Measurements from ENCODE around the gene CASZ1.

Gene CASZ1

DNA sequence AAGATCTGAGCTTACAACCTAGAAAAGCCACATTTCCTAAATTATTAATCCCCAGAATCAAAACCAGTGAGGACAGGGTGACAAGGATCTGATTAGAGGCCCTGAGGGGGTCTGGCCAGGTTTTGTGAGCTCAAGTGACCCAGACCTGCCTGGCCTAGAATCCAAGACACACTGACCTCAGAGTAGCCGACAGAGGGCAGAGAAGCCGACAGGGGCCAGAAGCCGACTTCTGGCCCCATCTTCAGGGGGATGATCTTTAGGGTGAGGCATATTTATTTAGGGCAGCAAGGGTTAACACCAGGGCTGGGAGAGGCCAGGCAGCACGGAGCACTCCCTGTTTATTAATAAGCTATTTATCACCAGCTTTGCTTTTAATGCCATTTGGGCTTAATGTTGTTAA lies 45.3 kb downstream of the CASZ1 start:
- no peak for DNase-seq

- no peak for DNase-seq
Measured at GRCh38 chr1:10745886-10746455, 50.5 kb downstream of the CASZ1 start.

- DNase-seq = no peak
Measured at GRCh38 chr1:10745383-10745782, 51.1 kb downstream of the CASZ1 start.

DNA sequence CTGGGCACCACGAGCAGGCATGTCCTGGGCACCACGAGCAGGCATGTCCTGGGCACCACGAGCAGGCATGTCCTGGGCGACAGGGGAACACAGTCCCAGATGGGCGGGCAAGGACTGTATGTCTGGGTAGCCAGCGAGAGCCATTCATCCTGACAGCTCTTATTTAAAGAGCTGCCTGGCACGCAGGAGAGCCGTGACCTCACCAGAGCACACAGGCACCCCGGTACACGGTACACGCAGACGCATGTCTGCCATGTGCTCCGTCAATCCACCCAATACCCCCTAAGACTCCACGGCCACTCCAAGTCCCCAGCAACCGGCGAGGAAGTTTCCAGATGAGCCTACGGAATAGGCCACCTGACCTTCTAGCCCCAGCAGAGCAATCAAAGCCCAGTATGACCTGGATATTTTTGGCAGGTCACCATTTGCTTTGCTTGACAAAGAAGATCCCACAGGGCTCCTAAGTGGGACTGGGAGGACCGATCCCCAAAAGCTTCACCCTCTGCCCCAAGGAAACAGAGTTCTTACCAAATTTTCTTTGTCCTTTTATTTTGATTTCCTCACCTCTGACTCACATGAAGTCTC lies 51.7 kb downstream of the CASZ1 start:
- DNase-seq = no peak

DNA sequence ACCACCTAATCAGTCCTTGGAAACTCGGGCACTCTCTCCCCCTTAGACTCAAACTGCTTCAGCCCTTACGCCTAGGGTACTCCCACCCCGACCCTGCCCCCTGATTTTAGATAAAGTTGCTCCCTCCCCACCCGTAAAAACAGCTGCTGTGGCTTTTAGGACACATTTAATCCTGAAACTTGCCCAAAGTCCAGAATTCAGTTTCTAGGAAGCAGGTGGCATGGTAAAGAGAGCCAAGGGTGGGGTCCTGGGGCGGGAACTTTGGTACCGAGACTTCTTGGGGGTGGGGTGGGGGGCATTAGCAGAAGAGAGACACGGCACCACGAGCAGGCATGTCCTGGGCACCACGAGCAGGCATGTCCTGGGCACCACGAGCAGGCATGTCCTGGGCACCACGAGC lies 52.4 kb downstream of the CASZ1 start:
- DNase-seq = no peak

DNA sequence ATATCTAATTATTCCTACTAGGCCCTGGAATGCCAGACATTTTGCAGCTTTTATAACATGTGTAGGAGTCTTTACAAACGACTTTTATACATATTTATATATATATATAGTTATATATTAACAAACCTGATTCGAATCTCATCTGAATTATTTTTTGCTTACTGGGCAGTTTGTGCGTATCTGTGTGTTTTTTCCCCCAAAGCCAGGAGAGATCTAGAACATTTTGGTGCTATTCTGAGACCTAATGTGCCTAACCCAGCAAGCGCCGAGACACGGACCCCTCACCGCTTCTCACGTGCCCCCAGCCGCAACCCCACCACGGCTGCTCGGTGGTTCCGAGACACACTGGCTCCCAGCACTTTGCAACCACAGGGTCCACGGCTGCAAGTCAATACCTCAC lies 54.8 kb downstream of the CASZ1 start:
- DNase-seq = no peak

- DNase-seq = no peak
Measured at GRCh38 chr1:10740123-10740522, 56.3 kb downstream of the CASZ1 start.

DNA sequence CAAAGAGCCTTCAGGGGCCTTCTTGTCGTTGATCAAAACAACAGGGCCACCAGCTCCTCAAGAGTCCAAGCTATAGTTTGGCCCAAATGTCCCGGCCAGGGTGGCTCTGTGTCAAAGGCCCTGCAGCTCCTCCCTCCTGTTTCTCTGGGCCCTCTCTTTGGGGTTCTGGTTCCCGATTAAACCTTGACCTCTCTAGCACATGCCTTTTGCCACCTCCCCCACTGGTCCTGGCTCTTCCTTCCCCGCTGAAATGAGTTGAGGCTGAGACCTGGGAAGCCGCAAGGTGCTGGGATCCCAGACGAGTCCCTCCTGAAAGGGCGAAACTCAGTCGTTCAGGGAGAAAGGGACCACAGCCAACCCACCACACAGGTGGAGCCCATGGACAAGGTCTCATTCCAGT lies 56.9 kb downstream of the CASZ1 start:
- no peak for DNase-seq

GRCh38 chr1:10738061-10739058 lies 58.1 kb downstream of the CASZ1 start:
- DNase-seq = no peak

GRCh38 chr1:10737651-10738050 lies 58.8 kb downstream of the CASZ1 start:
- DNase-seq = no peak

DNA sequence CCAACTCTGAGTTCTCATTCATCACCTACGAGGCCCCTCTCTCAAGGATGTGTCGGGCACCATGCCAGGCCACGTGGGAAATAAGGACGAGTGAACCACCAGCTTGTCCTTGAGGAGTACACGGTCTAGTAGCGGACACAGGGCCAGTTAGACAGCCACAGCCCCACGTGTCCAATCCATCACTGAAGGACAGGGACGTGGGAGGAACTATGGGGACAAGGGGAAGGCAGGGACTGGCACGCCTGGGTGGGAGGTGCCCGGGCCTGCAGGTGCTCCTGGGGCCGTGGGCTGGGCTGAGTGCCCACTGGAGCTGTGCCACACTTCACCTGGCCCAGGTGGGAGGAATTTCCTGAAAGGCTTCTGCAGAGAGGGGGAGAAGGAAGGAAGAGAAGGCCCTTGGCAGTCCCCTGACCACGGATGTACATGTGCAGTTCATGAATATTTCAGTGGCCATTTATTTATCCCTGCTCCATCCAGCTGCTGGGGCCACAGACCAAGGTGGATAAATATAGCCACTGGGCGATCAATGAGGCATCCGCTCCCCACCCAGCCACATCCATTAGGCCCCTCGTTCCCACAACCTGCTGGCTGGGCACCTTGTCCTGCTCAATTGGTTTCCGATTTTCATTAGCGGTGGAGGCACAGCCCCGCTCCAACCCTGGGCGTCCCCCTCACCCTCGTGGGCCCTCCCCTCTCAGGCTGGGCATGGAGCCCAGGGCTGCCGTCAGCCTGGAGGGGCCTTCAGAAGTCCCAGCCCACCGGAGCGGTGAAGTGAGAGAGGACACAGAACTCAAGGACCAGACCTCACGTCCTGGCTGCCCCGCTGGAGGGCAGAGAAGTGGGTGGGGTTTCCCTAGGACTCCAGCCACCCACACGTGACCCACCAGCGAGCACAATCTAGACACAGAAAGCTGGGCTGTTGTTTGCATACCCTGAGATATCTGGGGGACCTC lies 59.5 kb downstream of the CASZ1 start:
- DNase-seq = peak; percentile 38

DNA sequence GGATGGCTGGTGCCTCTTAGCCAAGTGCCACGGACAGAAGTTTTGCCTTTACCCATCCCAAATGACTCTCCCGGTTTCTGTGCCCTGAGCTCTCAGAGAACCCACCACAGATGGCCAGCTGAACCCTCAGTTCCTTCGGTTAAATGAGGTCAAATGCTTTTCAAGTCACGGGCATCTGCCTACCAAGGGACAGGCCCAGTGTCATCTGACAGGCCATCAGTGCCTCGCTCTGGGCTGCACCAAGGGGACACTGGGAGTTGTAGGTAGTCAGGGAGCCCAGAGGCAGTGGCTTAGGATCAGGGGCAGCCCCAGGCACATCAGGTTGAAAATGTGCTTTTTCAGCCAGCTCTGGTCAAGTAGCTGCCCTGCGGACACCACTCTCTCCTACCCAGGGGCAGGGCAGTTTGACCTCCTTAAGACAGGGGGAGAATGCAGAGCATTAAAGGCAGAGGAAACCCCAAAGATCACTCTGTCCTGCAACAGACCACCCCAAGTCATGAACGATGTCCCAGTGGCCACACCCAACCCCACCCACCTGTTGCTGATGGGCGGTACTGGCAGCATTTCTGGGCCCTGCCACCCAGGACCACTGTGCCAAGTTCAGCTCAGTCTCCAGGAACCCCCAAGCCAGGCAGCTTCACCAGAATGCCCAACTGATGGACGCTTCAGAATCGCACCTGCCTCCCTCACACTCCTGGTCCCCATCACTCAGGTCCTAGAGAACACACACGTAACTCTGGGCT lies 60.7 kb downstream of the CASZ1 start:
- DNase-seq = no peak

DNA sequence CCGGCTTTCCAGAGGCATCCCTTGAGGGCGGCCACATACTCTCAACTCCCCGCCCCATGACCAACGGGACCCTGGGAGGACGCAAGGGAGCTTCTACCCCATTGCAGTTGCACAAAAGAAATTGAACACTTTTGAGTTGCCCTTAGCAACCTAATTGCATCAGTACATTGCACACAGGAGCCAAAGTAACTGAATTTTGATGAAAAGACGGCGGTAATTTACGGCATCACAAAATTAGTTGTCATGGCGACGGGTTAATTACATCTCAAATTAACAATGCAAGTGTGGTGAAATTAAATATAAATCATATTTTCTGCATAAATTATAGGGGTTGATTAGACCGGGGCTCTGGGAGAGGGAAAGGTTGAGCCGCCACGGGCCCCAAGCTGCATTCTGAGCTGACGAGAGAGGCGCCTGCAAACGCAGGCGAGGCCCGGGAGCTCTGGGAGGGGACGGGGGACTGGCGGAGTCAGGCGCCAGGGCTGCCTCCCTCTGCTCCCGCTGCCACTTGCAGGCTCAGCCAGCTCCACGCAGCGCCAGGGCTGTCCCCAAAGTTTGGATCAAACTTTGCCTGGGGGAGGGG lies 61.4 kb downstream of the CASZ1 start:
- no peak for DNase-seq

GRCh38 chr1:10734375-10734774 lies 62.1 kb downstream of the CASZ1 start:
- DNase-seq = no peak

DNA sequence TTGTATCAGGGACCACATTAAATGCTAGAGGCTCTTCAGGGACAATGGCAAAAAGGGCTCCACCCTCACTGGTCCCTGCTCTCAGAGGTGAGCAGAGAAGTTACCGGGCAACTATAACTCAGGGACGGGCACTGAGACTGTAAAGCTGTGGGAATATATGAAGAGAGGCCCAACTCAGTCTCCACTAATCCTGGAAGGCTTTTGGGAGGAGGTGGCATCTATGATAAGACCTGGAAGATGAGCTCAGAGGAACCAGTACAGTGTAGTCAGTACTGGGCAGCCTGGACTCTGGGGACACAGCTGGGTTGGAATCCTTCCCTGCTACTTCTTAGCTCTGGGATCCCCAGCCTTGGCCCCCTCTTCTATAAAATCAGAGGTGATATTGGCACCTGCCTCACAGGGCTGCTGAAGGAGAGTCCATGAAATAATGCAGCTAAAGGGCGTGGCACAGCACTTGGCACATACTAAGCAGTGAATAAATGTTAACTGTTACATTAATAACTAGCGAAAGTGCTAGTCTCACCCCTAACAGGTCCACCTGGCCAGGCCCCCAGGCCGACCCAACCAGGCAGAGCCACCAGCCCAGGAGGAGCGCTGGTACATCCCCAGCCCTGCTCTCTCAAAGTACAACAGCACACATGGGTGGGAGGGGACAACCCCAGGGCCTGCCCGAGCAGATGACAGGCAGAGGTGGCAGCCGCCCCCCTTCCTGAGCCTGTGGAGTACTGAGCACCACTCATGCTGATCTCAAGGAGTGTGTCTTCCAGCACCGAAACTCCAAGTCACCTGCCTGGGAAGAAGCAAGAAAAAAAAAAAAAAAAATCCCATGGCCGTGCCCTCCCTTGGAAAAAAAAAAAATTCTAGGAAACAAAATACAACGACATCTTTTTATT lies 62.7 kb downstream of the CASZ1 start:
- DNase-seq = no peak

- no peak for DNase-seq
Measured at GRCh38 chr1:10730985-10731384, 65.5 kb downstream of the CASZ1 start.

GRCh38 chr1:10728595-10729410 lies 67.6 kb downstream of the CASZ1 start:
- no peak for DNase-seq

DNA sequence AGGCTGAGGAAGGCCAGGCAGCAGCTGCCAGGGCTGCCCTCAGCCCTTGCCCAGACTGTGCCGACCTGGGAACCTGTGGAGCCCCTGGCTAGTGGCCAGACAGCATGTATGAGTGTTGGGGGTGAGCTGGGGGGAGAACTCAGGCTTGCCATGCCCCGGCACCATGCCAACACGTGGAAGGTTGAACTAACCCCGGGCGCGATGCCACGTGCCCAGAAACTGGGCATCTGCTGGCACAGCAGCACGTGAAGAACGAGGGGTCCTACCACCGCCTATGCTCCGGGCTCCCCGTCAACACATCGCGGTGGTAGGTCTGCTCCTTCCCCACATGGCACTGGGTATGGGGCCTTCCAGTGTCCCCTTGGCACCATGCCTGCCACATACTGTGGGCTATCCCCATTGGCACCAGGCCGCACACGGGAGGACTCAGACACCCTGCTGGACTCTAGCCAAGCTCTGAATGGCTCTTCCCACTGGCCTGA lies 68.7 kb downstream of the CASZ1 start:
- DNase-seq = peak; percentile 44

DNA sequence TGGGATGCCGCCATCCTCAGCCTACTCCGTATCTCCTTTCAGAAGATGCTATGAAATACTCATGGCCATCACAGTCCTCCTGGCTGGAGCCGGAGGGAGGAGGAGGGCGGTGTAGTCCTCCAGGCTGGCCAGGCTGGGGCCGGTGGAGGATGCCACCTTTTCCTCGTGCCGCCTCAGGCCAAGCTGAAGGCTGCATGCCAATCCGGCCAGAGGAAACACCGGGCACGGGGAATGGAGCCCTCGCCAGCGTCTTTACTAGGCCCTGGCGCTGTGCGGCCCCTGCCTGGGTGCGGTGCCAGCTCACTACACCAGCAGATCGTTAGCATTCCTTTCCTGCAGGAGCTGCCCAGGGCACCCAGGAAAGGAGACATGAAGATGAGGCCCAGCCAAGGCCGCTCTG lies 70.1 kb downstream of the CASZ1 start:
- DNase-seq = no peak

All from NCI-H2081 treated with DMSO at 0.1 percent for 48 hours (cell line).